Gastrocnemius medialis (tissue), 4 donors: ENCODE data around the gene PRIMA1.

Source experiments
- CTCF ChIP-seq, 5 experiments: fragments of 450-650 bp in 3 of 5; fragments of 200-600 bp in 2 of 5; sonication (generic) in 2 of 5; IDR thresholded peaks in 4 of 5; conservative IDR thresholded peaks in 1 of 5; 1 replicate in 4 of 5; 2 replicates in 1 of 5; pipeline ENCODE4 v1.5.1; 2016 to 2019; ENCODE audit warnings: antibody characterized with exemption in 5 of 5, mild to moderate bottlenecking in 3 of 5, moderate library complexity in 3 of 5
- POLR2A ChIP-seq, 2 donors: fragments of 450-650 bp; IDR thresholded peaks; one replicate each; pipeline ENCODE4 v1.6.1; 2017; ENCODE audit warnings: antibody characterized with exemption in 2 of 2, mild to moderate bottlenecking in 2 of 2, moderate library complexity in 2 of 2

- TF ChIP-seq CTCF (IDR thresholded peaks at IDR 0.05 in 4 of 5, conservative IDR thresholded peaks at IDR 0.05 in 1 of 5) (no peak), POLR2A (IDR thresholded peaks at IDR 0.05) (no peak)
Observed at GRCh38 chr14:93784878-93785277, 3.4 kb downstream of the PRIMA1 start.
